HepG2 (cell line): ENCODE results near the gene TMEM170B. TPM values are rescaled to one million over a fixed set of nuclear protein-coding genes. Genes with fewer than 3 reads are reported as not detected.

Source experiments
- ATAC-seq: fragments of 200-7000 bp; cut with Tn5 transposase; 3 replicates; pipeline ENCODE4 v1.9.1; 2020; ENCODE audit warnings: mild to moderate bottlenecking, moderate library complexity
- Bru-seq: library from RNA; stranded (reverse); fragments of 400-500 nt; gene quantifications from one replicate; lab custom pipeline; 2021; lab: Mats Ljungman, UMichigan
- BruChase-seq, 2 experiments: library from RNA; stranded (reverse); fragments of 400-500 nt; gene quantifications; one replicate each; lab custom pipeline; 2021; lab: Mats Ljungman, UMichigan
- BruUV-seq: library from RNA; stranded (reverse); fragments of 400-500 nt; replicated peaks from 2 replicates; lab custom pipeline; 2021; lab: Mats Ljungman, UMichigan
- CTCF ChIA-PET: fragments of 300-600 bp; formaldehyde crosslinking; extraction: SDS; loops from one replicate; lab custom pipeline; 2021; ENCODE audit warnings: low total read pairs, inconsistent platforms, low intra/inter-chr PET ratio; lab: Yijun Ruan, JAX
- POLR2A ChIA-PET: fragments of 350-600 bp; sonication (Branson Sonifier 250); formaldehyde crosslinking; loops from one replicate; lab custom pipeline; 2020; ENCODE audit warnings: antibody characterized with exemption, inconsistent platforms; lab: Yijun Ruan, JAX
- DNase-seq: peaks from one replicate; pipeline ENCODE4 v3.0.0-alpha.2; 2015; ENCODE audit warnings: low spot score
- FAIRE-seq: peaks from 3 replicates; lab custom pipeline; 2011; peaks lifted over from hg19 to GRCh38; lab: Jason Lieb, UNC
- H2AFZ ChIP-seq: one replicate; pipeline ENCODE4 v1.6.1; 2011; ENCODE audit warnings: low read length, inconsistent platforms
- H3K27ac ChIP-seq: fragments of 300-600 bp; 3 replicates; pipeline ENCODE4 v1.8.0; 2011; ENCODE audit warnings: mixed run types, mild to moderate bottlenecking, mixed read lengths, low read length, inconsistent platforms; ENCODE audit not compliant: insufficient read depth; ENCODE audit errors: extremely low read length
- H3K27me3 ChIP-seq, 2 experiments: fragments of 200-600 bp in 1 of 2; 2 replicates in 1 of 2; 3 replicates in 1 of 2; pipeline versions ENCODE4 v1.6.0 to v1.8.0; 2011; ENCODE audit warnings: low read length in 2 of 2, mild to moderate bottlenecking in 2 of 2, moderate library complexity in 2 of 2, inconsistent platforms in 1 of 2; ENCODE audit not compliant: insufficient read depth in 2 of 2, control insufficient read depth in 1 of 2
- H3K36me3 ChIP-seq, 2 experiments: fragments of 200-600 bp in 1 of 2; replicated peaks in 1 of 2; 2 replicates in 1 of 2; 3 replicates in 1 of 2; pipeline versions ENCODE4 v1.5.1 to v1.8.0; 2011; ENCODE audit warnings: low read length in 2 of 2, inconsistent platforms in 1 of 2; ENCODE audit not compliant: insufficient read depth in 2 of 2, control insufficient read depth in 1 of 2
- H3K4me1 ChIP-seq: 2 replicates; pipeline ENCODE4 v1.5.1; 2012; ENCODE audit warnings: low read length, inconsistent platforms; ENCODE audit not compliant: insufficient read depth
- H3K4me2 ChIP-seq: 2 replicates; pipeline ENCODE4 v1.6.0; 2011; ENCODE audit warnings: low read depth, low read length, inconsistent platforms
- H3K4me3 ChIP-seq, 3 experiments: fragments of 200-600 bp in 1 of 3; sonication (generic), shearing (Covaris generic) in 1 of 3; replicated peaks in 1 of 3; 2 replicates each; pipeline ENCODE4 v1.5.1; 2011 to 2016; ENCODE audit warnings: low read length in 3 of 3, inconsistent platforms in 2 of 3, low read depth in 2 of 3, mild to moderate bottlenecking in 2 of 3, control low read depth in 1 of 3, mixed read lengths in 1 of 3; ENCODE audit not compliant: insufficient read depth in 1 of 3
- H3K79me2 ChIP-seq: one replicate; pipeline ENCODE4 v1.6.1; 2011; ENCODE audit warnings: low read length, inconsistent platforms; ENCODE audit not compliant: insufficient read depth
- H3K9ac ChIP-seq: 2 replicates; pipeline ENCODE4 v1.6.0; 2011; ENCODE audit warnings: mild to moderate bottlenecking, low read depth, low read length, inconsistent platforms; ENCODE audit not compliant: insufficient read depth
- H3K9me3 ChIP-seq: 2 replicates; pipeline ENCODE4 v1.5.1; 2012; ENCODE audit warnings: mild to moderate bottlenecking, low read length
- H4K20me1 ChIP-seq: 2 replicates; pipeline ENCODE4 v1.6.0; 2011; ENCODE audit warnings: inconsistent platforms, mild to moderate bottlenecking, low read length, moderate library complexity; ENCODE audit not compliant: insufficient read depth
- ATF5 ChIP-seq: sonication (generic); formaldehyde crosslinking; IDR thresholded peaks from 2 replicates; pipeline ENCODE4 v1.4.0; 2020; ENCODE audit warnings: mild to moderate bottlenecking, low read depth, missing genetic modification reagents
- CERS6 ChIP-seq: sonication (generic); formaldehyde crosslinking; IDR thresholded peaks from 2 replicates; pipeline ENCODE4 v1.5.0; 2020; ENCODE audit warnings: missing genetic modification reagents
- EED ChIP-seq: sonication (generic); formaldehyde crosslinking; IDR thresholded peaks from 2 replicates; pipeline ENCODE4 v1.5.0; 2020; ENCODE audit warnings: mild to moderate bottlenecking, missing genetic modification reagents
- NCOA1 ChIP-seq: sonication (generic); formaldehyde crosslinking; IDR thresholded peaks from 2 replicates; pipeline ENCODE4 v1.9.0; 2021; ENCODE audit warnings: missing genetic modification reagents
- PRPF4 ChIP-seq: fragments of 200-400 bp; formaldehyde crosslinking; IDR thresholded peaks from 2 replicates; pipeline ENCODE4 v1.6.1; 2016; ENCODE audit warnings: low read length, low read depth; ENCODE audit not compliant: poor library complexity, severe bottlenecking
- SAFB2 ChIP-seq: sonication (generic); formaldehyde crosslinking; IDR thresholded peaks from 2 replicates; pipeline ENCODE4 v1.5.1; 2020; ENCODE audit warnings: missing genetic modification reagents, low read depth, mild to moderate bottlenecking, borderline replicate concordance
- TBP ChIP-seq: sonication (generic); formaldehyde crosslinking; IDR thresholded peaks from 2 replicates; pipeline ENCODE4 v1.5.0; 2020; ENCODE audit warnings: missing genetic modification reagents
- ZIK1 ChIP-seq: sonication (generic); formaldehyde crosslinking; IDR thresholded peaks from 2 replicates; pipeline ENCODE4 v1.5.0; 2020; ENCODE audit warnings: mild to moderate bottlenecking, low read depth, missing genetic modification reagents, borderline replicate concordance
- WGBS: methylation state at CpG from one replicate; pipeline ENCODE4 v1.1.6; 2017; ENCODE audit warnings: low lambda C conversion rate; 5-methylcytosine and 5-hydroxymethylcytosine counted together
- in situ Hi-C: cut with HindIII; loops from 2 replicates; pipeline ENCODE4 v1.10.0; 2017; ENCODE audit warnings: low pct_unique_long_range_greater_than_20kb; ENCODE audit not compliant: extremely low pct_ligation_motif_present
- intact Hi-C: fragments of 100-400 bp; cut with micrococcal nuclease; formaldehyde crosslinking; loops from one replicate; pipeline ENCODE4 v1.10.0; 2022; ENCODE audit not compliant: unreplicated experiment
- long read RNA-seq, 2 experiments: library from RNA in 1 of 2; library from polyadenylated mRNA in 1 of 2; stranded (forward) in 1 of 2; unstranded in 1 of 2; transcript quantifications; one replicate each; pipeline ENCODE4 v2.0.0, GENCODE V29; 2019 to 2022
- polyA minus RNA-seq, 3 experiments: library from RNA; depleted of rRNA, polyadenylated mRNA; stranded (reverse); fragments of >200 nt; gene quantifications; 2 replicates each; pipeline ENCODE4 v1.2.3, GENCODE V29; 2011; ENCODE audit warnings: low replicate concordance in 1 of 3
- polyA plus RNA-seq, 8 experiments: library from polyadenylated mRNA; depleted of rRNA in 3 of 8; stranded (reverse) in 7 of 8; unstranded in 1 of 8; fragments of >200 nt; fragmentation: Illumina TruSeq in 4 of 8; extraction: Trizol in 4 of 8; gene quantifications; 2 replicates each; pipeline versions ENCODE4 v1.2.1 to v1.2.3, GENCODE V29; 2011 to 2016; ENCODE audit warnings: low read depth in 4 of 8, missing spikeins in 1 of 8, mixed read lengths in 1 of 8; ENCODE audit not compliant: insufficient read depth in 1 of 8
- total RNA-seq, 5 experiments: library from RNA; depleted of rRNA; stranded (reverse); fragments of >200 nt; fragmentation: Illumina TruSeq; extraction: Trizol; gene quantifications; 2 replicates each; pipeline ENCODE4 v1.2.3, GENCODE V29; 2016; ENCODE audit warnings: low read depth in 1 of 5
- TF ChIP-seq, protein P1 (sequence below): sonication (generic); formaldehyde crosslinking; IDR thresholded peaks from 2 replicates; pipeline ENCODE4 v1.5.0; 2020; ENCODE audit warnings: mild to moderate bottlenecking, missing genetic modification reagents
- TF ChIP-seq, protein P2 (sequence below): sonication (generic); formaldehyde crosslinking; IDR thresholded peaks from 2 replicates; pipeline ENCODE4 v1.4.0; 2020; ENCODE audit warnings: missing genetic modification reagents

TMEM170B gene
- total RNA-seq (2016; rRNA removed; fragmentation: Illumina TruSeq; extraction: Trizol) (9.4 and 14.3 TPM in 2 replicates), polyA plus RNA-seq (2011; rRNA removed) (3.3 and 3.6 TPM in 2 replicates), polyA minus RNA-seq (2011; rRNA and poly(A)+ RNA removed; ENCODE audit: low replicate concordance) (2.0 and 5.2 TPM in 2 replicates), Bru-seq, nascent RNA (percentile 69 among the genes with signal in this experiment), BruChase-seq, experiment 1, labeled RNA remaining after a 6-hour chase (percentile 80 among the genes with signal in this experiment), BruChase-seq, experiment 2, labeled RNA remaining after a 2-hour chase (percentile 74 among the genes with signal in this experiment)
- total RNA-seq (2016; cell fraction: cytosol; rRNA removed; fragmentation: Illumina TruSeq; extraction: Trizol; ENCODE audit: low read depth), result 1.4 and 1.6 TPM in 2 replicates
- 9.0 and 13.6 TPM in 2 replicates for total RNA-seq (2016; cell fraction: insoluble cytoplasmic fraction; rRNA removed; fragmentation: Illumina TruSeq; extraction: Trizol)
- total RNA-seq (2016; cell fraction: membrane; rRNA removed; fragmentation: Illumina TruSeq; extraction: Trizol), result 7.9 and 8.7 TPM in 2 replicates
- 9.9 and 10.4 TPM in 2 replicates for total RNA-seq (2016; cell fraction: nucleus; rRNA removed; fragmentation: Illumina TruSeq; extraction: Trizol)
- polyA plus RNA-seq (2011; cell fraction: cytosol; rRNA removed), result 1.2 and 2.6 TPM in 2 replicates
- polyA plus RNA-seq (2011; cell fraction: nucleus; rRNA removed), result 1.1 and 2.2 TPM in 2 replicates
- polyA plus RNA-seq (2012), result 7.5 and 8.3 TPM in 2 replicates
- 1.3 and 1.4 TPM in 2 replicates for polyA plus RNA-seq (2016; cell fraction: cytosol; fragmentation: Illumina TruSeq; extraction: Trizol; ENCODE audit: low read depth)
- 10.8 and 11.9 TPM in 2 replicates for polyA plus RNA-seq (2016; cell fraction: insoluble cytoplasmic fraction; fragmentation: Illumina TruSeq; extraction: Trizol; ENCODE audit: low read depth)
- 4.8 and 5.2 TPM in 2 replicates for polyA plus RNA-seq (2016; cell fraction: membrane; fragmentation: Illumina TruSeq; extraction: Trizol; ENCODE audit: low read depth)
- 9.8 and 9.9 TPM in 2 replicates for polyA plus RNA-seq (2016; cell fraction: nucleus; fragmentation: Illumina TruSeq; extraction: Trizol; ENCODE audit: insufficient read depth, low read depth)
- 7.0 and 10.9 TPM in 2 replicates for polyA minus RNA-seq (2011; cell fraction: cytosol; rRNA and poly(A)+ RNA removed)
- 9.0 and 12.9 TPM in 2 replicates for polyA minus RNA-seq (2011; cell fraction: nucleus; rRNA and poly(A)+ RNA removed)
- long read RNA-seq, experiment 1, partial matches to known transcripts, result 0 of 5 reads
- long read RNA-seq, experiment 1, other reads (novel, unspliced or antisense), result 5 of 5 reads
- long read RNA-seq, experiment 2, partial matches to known transcripts, result 0 of 19 reads
- long read RNA-seq, experiment 2, other reads (novel, unspliced or antisense), result 19 of 19 reads

- in situ Hi-C loops, result no loop called here
- peak; percentile 60 for FAIRE-seq
- POLR2A ChIA-PET, result no interaction called here
- TF ChIP-seq CERS6 (CRISPR knock-in tag) (no peak), NCOA1 (CRISPR knock-in tag) (no peak), SAFB2 (CRISPR knock-in tag) (peak; percentile 79; the same call in 1 of the 2 replicates), TBP (no peak), ATF5 (CRISPR knock-in tag) (no peak; the same call in 1 of the 2 replicates), EED (CRISPR knock-in tag) (peak; percentile 88), PRPF4 (no peak), ZIK1 (no peak; the same call in 1 of the 2 replicates)
- TF ChIP-seq, protein P1, sequence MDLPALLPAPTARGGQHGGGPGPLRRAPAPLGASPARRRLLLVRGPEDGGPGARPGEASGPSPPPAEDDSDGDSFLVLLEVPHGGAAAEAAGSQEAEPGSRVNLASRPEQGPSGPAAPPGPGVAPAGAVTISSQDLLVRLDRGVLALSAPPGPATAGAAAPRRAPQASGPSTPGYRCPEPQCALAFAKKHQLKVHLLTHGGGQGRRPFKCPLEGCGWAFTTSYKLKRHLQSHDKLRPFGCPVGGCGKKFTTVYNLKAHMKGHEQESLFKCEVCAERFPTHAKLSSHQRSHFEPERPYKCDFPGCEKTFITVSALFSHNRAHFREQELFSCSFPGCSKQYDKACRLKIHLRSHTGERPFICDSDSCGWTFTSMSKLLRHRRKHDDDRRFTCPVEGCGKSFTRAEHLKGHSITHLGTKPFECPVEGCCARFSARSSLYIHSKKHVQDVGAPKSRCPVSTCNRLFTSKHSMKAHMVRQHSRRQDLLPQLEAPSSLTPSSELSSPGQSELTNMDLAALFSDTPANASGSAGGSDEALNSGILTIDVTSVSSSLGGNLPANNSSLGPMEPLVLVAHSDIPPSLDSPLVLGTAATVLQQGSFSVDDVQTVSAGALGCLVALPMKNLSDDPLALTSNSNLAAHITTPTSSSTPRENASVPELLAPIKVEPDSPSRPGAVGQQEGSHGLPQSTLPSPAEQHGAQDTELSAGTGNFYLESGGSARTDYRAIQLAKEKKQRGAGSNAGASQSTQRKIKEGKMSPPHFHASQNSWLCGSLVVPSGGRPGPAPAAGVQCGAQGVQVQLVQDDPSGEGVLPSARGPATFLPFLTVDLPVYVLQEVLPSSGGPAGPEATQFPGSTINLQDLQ (CRISPR knock-in tag), result peak; percentile 86
- TF ChIP-seq, protein P2, sequence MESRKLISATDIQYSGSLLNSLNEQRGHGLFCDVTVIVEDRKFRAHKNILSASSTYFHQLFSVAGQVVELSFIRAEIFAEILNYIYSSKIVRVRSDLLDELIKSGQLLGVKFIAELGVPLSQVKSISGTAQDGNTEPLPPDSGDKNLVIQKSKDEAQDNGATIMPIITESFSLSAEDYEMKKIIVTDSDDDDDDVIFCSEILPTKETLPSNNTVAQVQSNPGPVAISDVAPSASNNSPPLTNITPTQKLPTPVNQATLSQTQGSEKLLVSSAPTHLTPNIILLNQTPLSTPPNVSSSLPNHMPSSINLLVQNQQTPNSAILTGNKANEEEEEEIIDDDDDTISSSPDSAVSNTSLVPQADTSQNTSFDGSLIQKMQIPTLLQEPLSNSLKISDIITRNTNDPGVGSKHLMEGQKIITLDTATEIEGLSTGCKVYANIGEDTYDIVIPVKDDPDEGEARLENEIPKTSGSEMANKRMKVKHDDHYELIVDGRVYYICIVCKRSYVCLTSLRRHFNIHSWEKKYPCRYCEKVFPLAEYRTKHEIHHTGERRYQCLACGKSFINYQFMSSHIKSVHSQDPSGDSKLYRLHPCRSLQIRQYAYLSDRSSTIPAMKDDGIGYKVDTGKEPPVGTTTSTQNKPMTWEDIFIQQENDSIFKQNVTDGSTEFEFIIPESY (CRISPR knock-in tag), result no peak
These were observed at the start of gene TMEM170B for GRCh38 chr6:11537229-11538051. TMEM170B (plus strand) TSS chr6:11537749; CDS start chr6:11538278, 529 bp downstream.

More at GRCh38 chr6:11537229-11538051, at the start of gene TMEM170B:
- H4K20me1 ChIP-seq, result no peaks in the 10 kb centered on the region
- H3K9me3 ChIP-seq, result no peaks in the 10 kb centered on the region
- DNase-seq (peak; percentile 91), ATAC-seq (peak; percentile 97)
- peak within 1 kb of the TSS; percentile 96 for H3K4me2 ChIP-seq
- intact Hi-C loops, result loop anchor here (2.0 to 10.0 kb wide), 2 partner anchors 445 to 477 kb away; partner anchors contain the start of genes HIVEP1 and SMIM13
- no peaks in the 10 kb centered on the region for H3K27me3 ChIP-seq
- no peaks in the 10 kb centered on the region for H3K36me3 ChIP-seq
- peak within 1 kb of the TSS; percentile 35 for H2AFZ ChIP-seq
- under 1% methylated on average over 32 of the region's 110 CpGs for WGBS
- H3K4me1 ChIP-seq, result peaks cover 37% of the 10 kb centered on the region
- no TSS peak for BruUV-seq
- H3K4me3 ChIP-seq, result peak within 1 kb of the TSS; percentile 74 to 94 (median 94)
- peaks cover 13% of the 10 kb centered on the region for H3K79me2 ChIP-seq
- H3K9ac ChIP-seq, result peak within 1 kb of the TSS; percentile 84
- peak within 1 kb of the TSS; percentile 71 for H3K27ac ChIP-seq
- CTCF ChIA-PET, result no interaction called here
